ENCODE measurements around the gene SCIMP.
"Not testable (repeated sequence)": the region's sequence is repeated elsewhere in the genome, so short reads cannot be mapped to it uniquely, and the experiment has no call there.

The SCIMP gene

GRCh38 chr17:5217562-5217961 is 17.1 kb downstream of the SCIMP start:
- H3K14ac ChIP-seq (ENCODE audit: low read length in 2 of 2); H3K9ac ChIP-seq (ENCODE audit: low read length); H2BK5ac ChIP-seq (ENCODE audit: low read depth, low read length, poor library complexity, severe bottlenecking); H3K18ac ChIP-seq (ENCODE audit: low read depth in 1 of 2, low read length in 2 of 2); H3K27ac ChIP-seq (ENCODE audit: low read length, poor library complexity, severe bottlenecking); H3K4ac ChIP-seq (ENCODE audit: low read depth in 1 of 2, low read length in 2 of 2); H4K91ac ChIP-seq (ENCODE audit: low read length); H2BK12ac ChIP-seq (ENCODE audit: low read length in 2 of 2); H2AK5ac ChIP-seq (ENCODE audit: low read length, severe bottlenecking); H3K27me3 ChIP-seq (ENCODE audit: control insufficient read depth in 1 of 2, insufficient read depth in 1 of 2, low read length in 2 of 2); H4K8ac ChIP-seq (ENCODE audit: low read length); DNase-seq; H3K4me1 ChIP-seq (ENCODE audit: control insufficient read depth, insufficient read depth, low read depth, low read length); H2BK120ac ChIP-seq (ENCODE audit: low read depth, low read length); H3K23ac ChIP-seq (ENCODE audit: low read length in 2 of 2); H3K4me3 ChIP-seq (ENCODE audit: insufficient read depth in 1 of 2, low read depth in 1 of 2, low read length in 2 of 2); H2BK15ac ChIP-seq (ENCODE audit: low read depth, poor library complexity, severe bottlenecking); H3K79me1 ChIP-seq (replicated peaks; ENCODE audit: low read length, poor library complexity, severe bottlenecking); H2AFZ ChIP-seq (ENCODE audit: low read depth, low read length); H3K9me3 ChIP-seq (ENCODE audit: control insufficient read depth, low read length); H3K4me2 ChIP-seq (ENCODE audit: low read length, poor library complexity, severe bottlenecking): not testable (repeated sequence)
- H3K36me3 ChIP-seq (ENCODE audit: control insufficient read depth in 1 of 2, insufficient read depth in 2 of 2, low read depth in 1 of 2, low read length in 2 of 2): peaks cover 4 to 27% of the 10 kb centered on the region in 2 experiments
- WGBS: 94% methylated on average over 2 of the region's 5 CpGs

- H3K18ac ChIP-seq (ENCODE audit: low read depth in 1 of 2, low read length in 2 of 2): no peak overlapping the region
- no peak overlapping the region for H2BK120ac ChIP-seq (ENCODE audit: low read depth, low read length)
- H3K27me3 ChIP-seq (ENCODE audit: control insufficient read depth in 1 of 2, insufficient read depth in 1 of 2, low read length in 2 of 2): no peaks in the 10 kb centered on the region
- H3K9me3 ChIP-seq (ENCODE audit: control insufficient read depth, low read length): no peaks in the 10 kb centered on the region
- H3K9ac ChIP-seq (ENCODE audit: low read length): no peak overlapping the region
- H2BK15ac ChIP-seq (ENCODE audit: low read depth, poor library complexity, severe bottlenecking): no peak overlapping the region
- no peak for DNase-seq
- H4K8ac ChIP-seq (ENCODE audit: low read length): no peak overlapping the region
- H3K4me3 ChIP-seq (ENCODE audit: insufficient read depth in 1 of 2, low read depth in 1 of 2, low read length in 2 of 2): no peak overlapping the region
- H3K23ac ChIP-seq (ENCODE audit: low read length in 2 of 2): no peak overlapping the region
- no peak overlapping the region for H2BK5ac ChIP-seq (ENCODE audit: low read depth, low read length, poor library complexity, severe bottlenecking)
- H2AK5ac ChIP-seq (ENCODE audit: low read length, severe bottlenecking): no peak overlapping the region
- no peak overlapping the region for H4K91ac ChIP-seq (ENCODE audit: low read length)
- H3K4me2 ChIP-seq (ENCODE audit: low read length, poor library complexity, severe bottlenecking): no peak overlapping the region
- H2BK12ac ChIP-seq (ENCODE audit: low read length in 2 of 2): no peak overlapping the region
- H3K4ac ChIP-seq (ENCODE audit: low read depth in 1 of 2, low read length in 2 of 2): no peak overlapping the region
- WGBS: 94% methylated on average over 7 of the region's 7 CpGs
- H3K36me3 ChIP-seq (ENCODE audit: control insufficient read depth in 1 of 2, insufficient read depth in 2 of 2, low read depth in 1 of 2, low read length in 2 of 2): peaks cover 9 to 16% of the 10 kb centered on the region in 2 experiments
- H3K4me1 ChIP-seq (ENCODE audit: control insufficient read depth, insufficient read depth, low read depth, low read length): no peaks in the 10 kb centered on the region
- no peak overlapping the region for H3K14ac ChIP-seq (ENCODE audit: low read length in 2 of 2)
- H2AFZ ChIP-seq (ENCODE audit: low read depth, low read length): no peak overlapping the region
- H3K27ac ChIP-seq (ENCODE audit: low read length, poor library complexity, severe bottlenecking): no peak overlapping the region
- peaks cover 7% of the 10 kb centered on the region for H3K79me1 ChIP-seq (replicated peaks; ENCODE audit: low read length, poor library complexity, severe bottlenecking)
Observed at GRCh38 chr17:5211458-5211857, 23.2 kb downstream of the SCIMP start.

- no peaks in the 10 kb centered on the region for H3K9me3 ChIP-seq (ENCODE audit: control insufficient read depth, low read length)
- H4K91ac ChIP-seq (ENCODE audit: low read length): no peak overlapping the region
- H2BK5ac ChIP-seq (ENCODE audit: low read depth, low read length, poor library complexity, severe bottlenecking): no peak overlapping the region
- H3K23ac ChIP-seq (ENCODE audit: low read length in 2 of 2): no peak overlapping the region
- no peaks in the 10 kb centered on the region for H3K27me3 ChIP-seq (ENCODE audit: control insufficient read depth in 1 of 2, insufficient read depth in 1 of 2, low read length in 2 of 2)
- no peak overlapping the region for H2AFZ ChIP-seq (ENCODE audit: low read depth, low read length)
- H3K9ac ChIP-seq (ENCODE audit: low read length): no peak overlapping the region
- H3K4ac ChIP-seq (ENCODE audit: low read depth in 1 of 2, low read length in 2 of 2): no peak overlapping the region
- DNase-seq: no peak
- no peak overlapping the region for H3K18ac ChIP-seq (ENCODE audit: low read depth in 1 of 2, low read length in 2 of 2)
- H4K8ac ChIP-seq (ENCODE audit: low read length): no peak overlapping the region
- H3K27ac ChIP-seq (ENCODE audit: low read length, poor library complexity, severe bottlenecking): no peak overlapping the region
- H2AK5ac ChIP-seq (ENCODE audit: low read length, severe bottlenecking): no peak overlapping the region
- no peak overlapping the region for H2BK15ac ChIP-seq (ENCODE audit: low read depth, poor library complexity, severe bottlenecking)
- WGBS: 96% methylated on average over 8 of the region's 8 CpGs
- no peak overlapping the region for H2BK12ac ChIP-seq (ENCODE audit: low read length in 2 of 2)
- H3K4me1 ChIP-seq (ENCODE audit: control insufficient read depth, insufficient read depth, low read depth, low read length): no peaks in the 10 kb centered on the region
- H3K4me2 ChIP-seq (ENCODE audit: low read length, poor library complexity, severe bottlenecking): no peak overlapping the region
- peaks cover 7% of the 10 kb centered on the region for H3K79me1 ChIP-seq (replicated peaks; ENCODE audit: low read length, poor library complexity, severe bottlenecking)
- H2BK120ac ChIP-seq (ENCODE audit: low read depth, low read length): no peak overlapping the region
- H3K4me3 ChIP-seq (ENCODE audit: insufficient read depth in 1 of 2, low read depth in 1 of 2, low read length in 2 of 2): no peak overlapping the region
- H3K14ac ChIP-seq (ENCODE audit: low read length in 2 of 2): no peak overlapping the region
- peaks cover 9 to 11% of the 10 kb centered on the region in 2 experiments for H3K36me3 ChIP-seq (ENCODE audit: control insufficient read depth in 1 of 2, insufficient read depth in 2 of 2, low read depth in 1 of 2, low read length in 2 of 2)
Observed at GRCh38 chr17:5210614-5211252, 23.9 kb downstream of the SCIMP start.

GRCh38 chr17:5210091-5210490 is 24.6 kb downstream of the SCIMP start:
- Histone ChIP-seq H3K27ac (ENCODE audit: low read length, poor library complexity, severe bottlenecking) (no peak overlapping the region), H3K14ac (ENCODE audit: low read length in 2 of 2) (no peak overlapping the region)

More at GRCh38 chr17:5210091-5210490, 24.6 kb downstream of the SCIMP start:
- Histone ChIP-seq H3K9me3 (ENCODE audit: control insufficient read depth, low read length) (no peaks in the 10 kb centered on the region), H3K4me3 (ENCODE audit: insufficient read depth in 1 of 2, low read depth in 1 of 2, low read length in 2 of 2) (no peak overlapping the region), H4K8ac (ENCODE audit: low read length) (no peak overlapping the region), H3K79me1 (replicated peaks; ENCODE audit: low read length, poor library complexity, severe bottlenecking) (peaks cover 7% of the 10 kb centered on the region), H2BK12ac (ENCODE audit: low read length in 2 of 2) (no peak overlapping the region), H3K9ac (ENCODE audit: low read length) (no peak overlapping the region), H3K23ac (ENCODE audit: low read length in 2 of 2) (no peak overlapping the region), H3K36me3 (ENCODE audit: control insufficient read depth in 1 of 2, insufficient read depth in 2 of 2, low read depth in 1 of 2, low read length in 2 of 2) (peaks cover 6 to 9% of the 10 kb centered on the region in 2 experiments), H4K91ac (ENCODE audit: low read length) (peak overlapping the region; percentile 39), H2AFZ (ENCODE audit: low read depth, low read length) (no peak overlapping the region), H2AK5ac (ENCODE audit: low read length, severe bottlenecking) (no peak overlapping the region), H3K18ac (ENCODE audit: low read depth in 1 of 2, low read length in 2 of 2) (no peak overlapping the region), H3K4me1 (ENCODE audit: control insufficient read depth, insufficient read depth, low read depth, low read length) (no peaks in the 10 kb centered on the region), H3K4me2 (ENCODE audit: low read length, poor library complexity, severe bottlenecking) (no peak overlapping the region), H2BK15ac (ENCODE audit: low read depth, poor library complexity, severe bottlenecking) (no peak overlapping the region), H3K27me3 (ENCODE audit: control insufficient read depth in 1 of 2, insufficient read depth in 1 of 2, low read length in 2 of 2) (no peaks in the 10 kb centered on the region), H3K4ac (ENCODE audit: low read depth in 1 of 2, low read length in 2 of 2) (no peak overlapping the region), H2BK5ac (ENCODE audit: low read depth, low read length, poor library complexity, severe bottlenecking) (no peak overlapping the region), H2BK120ac (ENCODE audit: low read depth, low read length) (no peak overlapping the region)
- DNase-seq: no peak
- WGBS: 86% methylated on average over 5 of the region's 5 CpGs

All from mesenchymal stem cell (in vitro differentiated cells and primary cell).